NCI-H345 treated with DMSO at 0.1 percent for 48 hours (cell line): Measurements from ENCODE around the gene DAP3.
"Not testable (repeated sequence)": the region's sequence is repeated elsewhere in the genome, so short reads cannot be mapped to it uniquely, and the experiment has no call there.

ENCODE experiments used
- DNase-seq: peaks from one replicate; lab custom pipeline; 2025; ENCODE audit not compliant: unreplicated experiment; lab: John Stamatoyannopoulos, UW

DAP3 gene

GRCh38 chr1:155689081-155689607 lies at the start of gene DAP3:
Gene DAP3 (plus strand): TSS chr1:155689091. CDS start chr1:155709780, 20,689 bp downstream.
- not testable (repeated sequence) for DNase-seq

GRCh38 chr1:155640367-155640766 lies 48.5 kb upstream of the DAP3 start:
- no peak for DNase-seq

- DNase-seq: not testable (repeated sequence)
Observed at GRCh38 chr1:155642559-155643180, 46.2 kb upstream of the DAP3 start.

- no peak for DNase-seq
Observed at GRCh38 chr1:155643230-155643629, 45.7 kb upstream of the DAP3 start.

GRCh38 chr1:155645034-155645598 lies 43.8 kb upstream of the DAP3 start:
- no peak for DNase-seq

- DNase-seq: no peak
Observed at GRCh38 chr1:155645648-155646047, 43.2 kb upstream of the DAP3 start.

- no peak for DNase-seq
Observed at GRCh38 chr1:155646307-155646706, 42.6 kb upstream of the DAP3 start.

GRCh38 chr1:155648207-155649147 lies 40.4 kb upstream of the DAP3 start:
- peak; percentile 49 for DNase-seq

GRCh38 chr1:155649676-155650075 lies 39.2 kb upstream of the DAP3 start:
- DNase-seq: no peak

- no peak for DNase-seq
Observed at GRCh38 chr1:155650231-155650757, 38.6 kb upstream of the DAP3 start.

- no peak for DNase-seq
Observed at GRCh38 chr1:155651861-155652661, 36.8 kb upstream of the DAP3 start.

- DNase-seq: no peak
Observed at GRCh38 chr1:155652951-155653350, 35.9 kb upstream of the DAP3 start.

GRCh38 chr1:155657463-155657862 lies 31.4 kb upstream of the DAP3 start:
- DNase-seq: no peak

- DNase-seq: not testable (repeated sequence)
Observed at GRCh38 chr1:155661239-155661638, 27.7 kb upstream of the DAP3 start.

GRCh38 chr1:155669233-155670162 lies 19.4 kb upstream of the DAP3 start:
- DNase-seq: no peak

- DNase-seq: no peak
Observed at GRCh38 chr1:155671750-155672149, 17.1 kb upstream of the DAP3 start.

- no peak for DNase-seq
Observed at GRCh38 chr1:155673003-155673402, 15.9 kb upstream of the DAP3 start.

GRCh38 chr1:155678027-155678426 lies 10.9 kb upstream of the DAP3 start:
- no peak for DNase-seq

- DNase-seq: not testable (repeated sequence)
Observed at GRCh38 chr1:155678992-155679391, 9.9 kb upstream of the DAP3 start.
